ENCODE results near the gene MYH9. TPM values are rescaled to one million over a fixed set of nuclear protein-coding genes. Genes with fewer than 3 reads are reported as not detected.

MYH9 gene
- total and polyA plus RNA-seq, 4 donors, result 184 to 667 (median 332) TPM

GRCh38 chr22:36373258-36373579 is 14.5 kb downstream of the MYH9 start:
- H3K4me1 ChIP-seq (ENCODE audit: control insufficient read depth in 5 of 5, insufficient read depth in 5 of 5, low read length in 5 of 5), result peaks cover 32 to 59% (median 46%) of the 10 kb centered on the region in 5 donors
- H3K27ac ChIP-seq (ENCODE audit: low read depth in 1 of 2, low read length in 1 of 2), result peak overlapping the region; percentile 21 to 66
- no peak overlapping the region for H3K4me3 ChIP-seq
- TF ChIP-seq, protein P1, sequence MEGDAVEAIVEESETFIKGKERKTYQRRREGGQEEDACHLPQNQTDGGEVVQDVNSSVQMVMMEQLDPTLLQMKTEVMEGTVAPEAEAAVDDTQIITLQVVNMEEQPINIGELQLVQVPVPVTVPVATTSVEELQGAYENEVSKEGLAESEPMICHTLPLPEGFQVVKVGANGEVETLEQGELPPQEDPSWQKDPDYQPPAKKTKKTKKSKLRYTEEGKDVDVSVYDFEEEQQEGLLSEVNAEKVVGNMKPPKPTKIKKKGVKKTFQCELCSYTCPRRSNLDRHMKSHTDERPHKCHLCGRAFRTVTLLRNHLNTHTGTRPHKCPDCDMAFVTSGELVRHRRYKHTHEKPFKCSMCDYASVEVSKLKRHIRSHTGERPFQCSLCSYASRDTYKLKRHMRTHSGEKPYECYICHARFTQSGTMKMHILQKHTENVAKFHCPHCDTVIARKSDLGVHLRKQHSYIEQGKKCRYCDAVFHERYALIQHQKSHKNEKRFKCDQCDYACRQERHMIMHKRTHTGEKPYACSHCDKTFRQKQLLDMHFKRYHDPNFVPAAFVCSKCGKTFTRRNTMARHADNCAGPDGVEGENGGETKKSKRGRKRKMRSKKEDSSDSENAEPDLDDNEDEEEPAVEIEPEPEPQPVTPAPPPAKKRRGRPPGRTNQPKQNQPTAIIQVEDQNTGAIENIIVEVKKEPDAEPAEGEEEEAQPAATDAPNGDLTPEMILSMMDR (IDR thresholded peaks at IDR 0.05; ENCODE audit: control extremely low read depth, extremely low read depth), result no peak
- H3K9me3 ChIP-seq (ENCODE audit: control insufficient read depth in 4 of 4, insufficient read depth in 3 of 4, low read length in 3 of 4), result no peaks in the 10 kb centered on the region
- DNase-seq (peak; percentile 73 to 90 (median 77)), ATAC-seq (ENCODE audit: insufficient read depth, low FRiP score) (peak; percentile 44)
- peak overlapping the region in 1 of 2 donors; percentile 28 for H3K9ac ChIP-seq (ENCODE audit: insufficient read depth in 1 of 2, low read length in 2 of 2)
- 8 to 10% methylated on average over 7 of the region's 7 CpGs for WGBS, 2 donors
- H3K27me3 ChIP-seq (ENCODE audit: control insufficient read depth in 3 of 3, insufficient read depth in 3 of 3, low read length in 2 of 3), result no peaks in the 10 kb centered on the region
- peaks cover 0 to 3% (median 0%) of the 10 kb centered on the region in 4 donors for H3K36me3 ChIP-seq (ENCODE audit: control insufficient read depth in 4 of 4, insufficient read depth in 4 of 4, low read length in 4 of 4)

DNA sequence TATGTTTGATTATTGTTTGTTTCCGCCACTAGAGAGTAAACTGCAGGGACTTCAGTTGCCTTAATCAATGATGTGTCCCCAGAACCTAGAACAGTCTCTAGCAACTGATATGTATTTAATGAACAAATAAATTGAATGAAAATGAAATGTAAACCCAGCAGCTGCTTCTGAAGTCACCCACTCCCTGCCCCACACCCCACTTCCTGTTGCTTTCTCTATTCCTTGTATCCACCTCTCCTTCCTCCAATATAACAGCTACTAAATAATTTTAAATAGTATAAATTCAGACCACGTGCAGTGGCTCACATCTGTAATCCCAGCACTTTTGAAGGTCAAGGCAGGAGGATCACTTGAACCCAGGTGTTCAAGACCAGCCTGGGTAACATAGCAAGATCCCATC is 15.8 kb downstream of the MYH9 start:
- ATAC-seq (ENCODE audit: insufficient read depth, low FRiP score), result no peak
- Histone ChIP-seq H3K36me3 (ENCODE audit: control insufficient read depth in 4 of 4, insufficient read depth in 4 of 4, low read length in 4 of 4) (peaks cover 0 to 5% (median 0%) of the 10 kb centered on the region in 4 donors), H3K27me3 (ENCODE audit: control insufficient read depth in 3 of 3, insufficient read depth in 3 of 3, low read length in 2 of 3) (no peaks in the 10 kb centered on the region), H3K4me3 (no peak overlapping the region), H3K9me3 (ENCODE audit: control insufficient read depth in 4 of 4, insufficient read depth in 3 of 4, low read length in 3 of 4) (no peaks in the 10 kb centered on the region), H3K4me1 (ENCODE audit: control insufficient read depth in 5 of 5, insufficient read depth in 5 of 5, low read length in 5 of 5) (peaks cover 40 to 72% (median 51%) of the 10 kb centered on the region in 5 donors), H3K27ac (ENCODE audit: low read depth in 1 of 2, low read length in 1 of 2) (peak overlapping the region; percentile 42 to 54), H3K9ac (ENCODE audit: insufficient read depth in 1 of 2, low read length in 2 of 2) (no peak overlapping the region)
- no peak for DNase-seq
- TF ChIP-seq, protein P1 (IDR thresholded peaks at IDR 0.05; ENCODE audit: control extremely low read depth, extremely low read depth), result no peak
- 53 to 60% methylated on average over 2 of the region's 2 CpGs for WGBS, 2 donors

DNA sequence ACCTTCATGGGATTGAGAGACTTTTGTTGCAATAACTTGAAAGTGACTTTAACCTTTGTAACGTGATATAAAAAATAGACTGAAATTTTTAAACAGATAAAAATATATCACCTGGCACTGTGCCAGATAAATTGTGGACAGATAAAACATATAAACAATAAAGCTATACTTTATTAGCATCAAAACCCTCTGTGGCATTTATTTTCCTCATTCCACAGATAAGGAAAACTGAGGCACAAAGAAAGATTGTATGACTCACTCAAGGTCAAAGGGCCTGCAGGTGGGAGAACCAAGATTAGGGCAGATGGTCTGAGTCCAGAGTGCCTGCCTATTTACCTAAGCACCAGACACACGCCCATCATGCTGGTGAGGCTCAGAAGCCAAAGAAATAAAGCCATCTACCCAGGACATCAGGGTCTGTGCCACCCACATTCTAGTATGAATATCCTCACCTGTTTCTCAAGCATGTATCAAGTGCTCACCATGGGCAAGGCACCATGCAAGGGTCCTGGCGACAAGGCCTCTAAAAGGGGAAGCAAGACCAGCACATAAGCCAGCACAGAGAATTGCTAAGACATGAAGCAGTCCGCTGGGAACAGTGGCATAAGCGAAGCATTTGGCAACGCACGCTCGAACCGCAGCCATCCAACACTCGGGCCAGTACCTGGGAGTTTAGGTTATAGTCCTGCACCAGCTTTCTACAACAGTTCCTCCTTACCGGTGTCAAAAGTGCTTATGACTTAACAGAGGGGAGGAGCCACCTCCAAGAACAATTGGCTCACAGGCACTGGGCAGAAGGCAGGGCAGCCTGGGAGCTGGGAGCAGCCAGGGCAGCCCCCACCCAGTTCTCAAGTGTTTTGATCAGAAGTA is 17.6 kb downstream of the MYH9 start:
- TF ChIP-seq, protein P1 (IDR thresholded peaks at IDR 0.05; ENCODE audit: control extremely low read depth, extremely low read depth), result no peak
- Histone ChIP-seq H3K4me1 (ENCODE audit: control insufficient read depth in 5 of 5, insufficient read depth in 5 of 5, low read length in 5 of 5) (peaks cover 43 to 80% (median 58%) of the 10 kb centered on the region in 5 donors), H3K36me3 (ENCODE audit: control insufficient read depth in 4 of 4, insufficient read depth in 4 of 4, low read length in 4 of 4) (peaks cover 0 to 4% (median 0%) of the 10 kb centered on the region in 4 donors), H3K27me3 (ENCODE audit: control insufficient read depth in 3 of 3, insufficient read depth in 3 of 3, low read length in 2 of 3) (no peaks in the 10 kb centered on the region), H3K4me3 (no peak overlapping the region), H3K9me3 (ENCODE audit: control insufficient read depth in 4 of 4, insufficient read depth in 3 of 4, low read length in 3 of 4) (no peaks in the 10 kb centered on the region), H3K27ac (ENCODE audit: low read depth in 1 of 2, low read length in 1 of 2) (peak overlapping the region; percentile 84 to 87), H3K9ac (ENCODE audit: insufficient read depth in 1 of 2, low read length in 2 of 2) (peak overlapping the region in 1 of 2 donors; percentile 16)
- DNase-seq, result peak; percentile 53 to 78 (median 60)
- WGBS, 2 donors, result 14 to 17% methylated on average over 11 of the region's 11 CpGs
- ATAC-seq (ENCODE audit: insufficient read depth, low FRiP score), result peak; percentile 39

All from lung (tissue), 12 donors.